Activated T-helper 1 cell treated with Interleukin-2 at 50 U/mL for 16 hours (primary cell): ENCODE measurements around the gene NOTCH4.
"Not testable (repeated sequence)": the region's sequence is repeated elsewhere in the genome, so short reads cannot be mapped to it uniquely, and the experiment has no call there.

Experiments used
- DNase-seq: peaks from one replicate; pipeline ENCODE4 v3.0.0-alpha.2; 2020; ENCODE audit warnings: low read depth

Gene NOTCH4

GRCh38 chr6:32194388-32194787 is 29.5 kb downstream of the NOTCH4 start:
- DNase-seq, result no peak

- not testable (repeated sequence) for DNase-seq
These were observed 30.8 kb downstream of the NOTCH4 start for GRCh38 chr6:32193096-32193495.

- DNase-seq, result peak; percentile 53
These were observed 31.2 kb downstream of the NOTCH4 start, which contains the start of gene GPSM3 for GRCh38 chr6:32192608-32193039. Gene GPSM3, minus strand, starts transcription at chr6:32192643. Its CDS starts 130 bp downstream, at chr6:32192513.

- DNase-seq, result no peak
These were observed 31.9 kb downstream of the NOTCH4 start for GRCh38 chr6:32191696-32192607.

- DNase-seq, result no peak
These were observed 32.8 kb downstream of the NOTCH4 start for GRCh38 chr6:32190911-32191677.

GRCh38 chr6:32190054-32190851 is 33.6 kb downstream of the NOTCH4 start, which contains the start of gene PBX2:
Gene PBX2, minus strand, starts transcription at chr6:32190202. Its CDS starts 287 bp downstream, at chr6:32189915.
- peak; percentile 72 for DNase-seq

GRCh38 chr6:32189742-32190053 is 34.2 kb downstream of the NOTCH4 start:
- DNase-seq, result no peak

GRCh38 chr6:32189069-32189741 is 34.7 kb downstream of the NOTCH4 start:
- DNase-seq, result no peak

- DNase-seq, result no peak
These were observed 35.3 kb downstream of the NOTCH4 start for GRCh38 chr6:32188381-32189068.

- DNase-seq, result not testable (repeated sequence)
These were observed 36.0 kb downstream of the NOTCH4 start for GRCh38 chr6:32187725-32188380.

- no peak for DNase-seq
These were observed 36.7 kb downstream of the NOTCH4 start for GRCh38 chr6:32187009-32187709.

GRCh38 chr6:32186151-32186840 is 37.6 kb downstream of the NOTCH4 start:
- DNase-seq, result not testable (repeated sequence)

- not testable (repeated sequence) for DNase-seq
These were observed 38.2 kb downstream of the NOTCH4 start for GRCh38 chr6:32185681-32186131.

- no peak for DNase-seq
These were observed 39.7 kb downstream of the NOTCH4 start, which contains the start of gene AGER for GRCh38 chr6:32184084-32184640. Gene AGER, minus strand, starts transcription at chr6:32184253. Its CDS starts 31 bp downstream, at chr6:32184222.

GRCh38 chr6:32183483-32184083 is 40.3 kb downstream of the NOTCH4 start:
- no peak for DNase-seq

GRCh38 chr6:32183030-32183429 is 40.8 kb downstream of the NOTCH4 start:
- no peak for DNase-seq

- no peak for DNase-seq
These were observed 41.3 kb downstream of the NOTCH4 start for GRCh38 chr6:32182555-32182981.
